HepG2 (cell line): ENCODE results near the gene METRNL. TPM values are rescaled to one million over a fixed set of nuclear protein-coding genes. Genes with fewer than 3 reads are reported as not detected.

Source experiments
- ARNT ChIP-seq: fragments of 450-650 bp; IDR thresholded peaks from 2 replicates; pipeline ENCODE4 v1.6.1; 2017
- IKZF5 ChIP-seq: IDR thresholded peaks from 2 replicates; pipeline ENCODE4 v1.6.1; 2018; ENCODE audit warnings: missing genetic modification reagents, mild to moderate bottlenecking, missing compliant biosample characterization
- KLF11 ChIP-seq: IDR thresholded peaks from 2 replicates; pipeline ENCODE4 v1.6.1; 2016; ENCODE audit warnings: missing compliant biosample characterization
- MXD4 ChIP-seq: IDR thresholded peaks from 2 replicates; pipeline ENCODE4 v1.6.1; 2016; ENCODE audit warnings: mild to moderate bottlenecking, missing biosample characterization, missing genetic modification reagents
- RFX5 ChIP-seq: IDR thresholded peaks from 2 replicates; pipeline ENCODE4 v1.6.1; 2011; ENCODE audit warnings: low read depth, low read length, improper control_type of control experiment
- SRSF4 ChIP-seq: fragments of 200-400 bp; formaldehyde crosslinking; IDR thresholded peaks from one replicate; pipeline ENCODE4 v1.6.1; 2018; ENCODE audit warnings: mild to moderate bottlenecking, low read depth, low read length, moderate library complexity; ENCODE audit not compliant: poor library complexity, severe bottlenecking
- ZNF10 ChIP-seq: sonication (generic); formaldehyde crosslinking; IDR thresholded peaks from 2 replicates; pipeline ENCODE4 v1.4.0; 2020; ENCODE audit warnings: mild to moderate bottlenecking, low read depth, missing genetic modification reagents, borderline replicate concordance
- ZNF234 ChIP-seq: sonication (generic); formaldehyde crosslinking; conservative IDR thresholded peaks from 2 replicates; pipeline ENCODE4 v1.5.1; 2020; ENCODE audit warnings: mild to moderate bottlenecking, missing genetic modification reagents
- ZNF335 ChIP-seq: sonication (generic); formaldehyde crosslinking; IDR thresholded peaks from 2 replicates; pipeline ENCODE4 v1.4.0; 2020; ENCODE audit warnings: missing genetic modification reagents
- ZNF546 ChIP-seq: sonication (generic); formaldehyde crosslinking; conservative IDR thresholded peaks from 2 replicates; pipeline ENCODE4 v1.8.1; 2023; ENCODE audit warnings: mild to moderate bottlenecking, missing genetic modification reagents
- ZNF816 ChIP-seq: sonication (generic); formaldehyde crosslinking; IDR thresholded peaks from 2 replicates; pipeline ENCODE4 v1.8.0; 2022; ENCODE audit warnings: missing genetic modification reagents, mild to moderate bottlenecking, borderline replicate concordance
- ZNF841 ChIP-seq: sonication (generic); formaldehyde crosslinking; IDR thresholded peaks from 2 replicates; pipeline ENCODE4 v1.8.1; 2023; ENCODE audit warnings: missing genetic modification reagents, borderline replicate concordance
- ZSCAN21 ChIP-seq: sonication (generic); formaldehyde crosslinking; IDR thresholded peaks from 2 replicates; pipeline ENCODE4 v1.8.0; 2022; ENCODE audit warnings: mild to moderate bottlenecking, missing genetic modification reagents, moderate library complexity, borderline replicate concordance
- polyA plus RNA-seq, 8 experiments: library from polyadenylated mRNA; depleted of rRNA in 3 of 8; stranded (reverse) in 7 of 8; unstranded in 1 of 8; fragments of >200 nt; fragmentation: Illumina TruSeq in 4 of 8; extraction: Trizol in 4 of 8; gene quantifications; 2 replicates each; pipeline versions ENCODE4 v1.2.1 to v1.2.3, GENCODE V29; 2011 to 2016; ENCODE audit warnings: low read depth in 4 of 8, missing spikeins in 1 of 8, mixed read lengths in 1 of 8; ENCODE audit not compliant: insufficient read depth in 1 of 8
- total RNA-seq, 5 experiments: library from RNA; depleted of rRNA; stranded (reverse); fragments of >200 nt; fragmentation: Illumina TruSeq; extraction: Trizol; gene quantifications; 2 replicates each; pipeline ENCODE4 v1.2.3, GENCODE V29; 2016; ENCODE audit warnings: low read depth in 1 of 5
- TF ChIP-seq, protein P1 (sequence below): sonication (generic); formaldehyde crosslinking; IDR thresholded peaks from 2 replicates; pipeline ENCODE4 v1.4.0; 2020; ENCODE audit warnings: missing genetic modification reagents
- TF ChIP-seq, protein P2 (sequence below): sonication (generic); formaldehyde crosslinking; IDR thresholded peaks from 2 replicates; pipeline ENCODE4 v1.8.0; 2022; ENCODE audit warnings: mild to moderate bottlenecking, missing genetic modification reagents, borderline replicate concordance
- TF ChIP-seq, protein P3 (sequence below): IDR thresholded peaks from 2 replicates; pipeline ENCODE4 v1.6.1; 2016; ENCODE audit warnings: low read depth, borderline replicate concordance
- TF ChIP-seq, protein P4 (sequence below): sonication (generic); formaldehyde crosslinking; IDR thresholded peaks from 2 replicates; pipeline ENCODE4 v1.5.1; 2020; ENCODE audit warnings: missing genetic modification reagents, mild to moderate bottlenecking, borderline replicate concordance

METRNL gene
- total and polyA plus RNA-seq, 2 of the 13 experiments (the other 11 are each of a cell fraction or from before 2014, with no cell fraction given): 0.66 to 0.84 TPM

DNA sequence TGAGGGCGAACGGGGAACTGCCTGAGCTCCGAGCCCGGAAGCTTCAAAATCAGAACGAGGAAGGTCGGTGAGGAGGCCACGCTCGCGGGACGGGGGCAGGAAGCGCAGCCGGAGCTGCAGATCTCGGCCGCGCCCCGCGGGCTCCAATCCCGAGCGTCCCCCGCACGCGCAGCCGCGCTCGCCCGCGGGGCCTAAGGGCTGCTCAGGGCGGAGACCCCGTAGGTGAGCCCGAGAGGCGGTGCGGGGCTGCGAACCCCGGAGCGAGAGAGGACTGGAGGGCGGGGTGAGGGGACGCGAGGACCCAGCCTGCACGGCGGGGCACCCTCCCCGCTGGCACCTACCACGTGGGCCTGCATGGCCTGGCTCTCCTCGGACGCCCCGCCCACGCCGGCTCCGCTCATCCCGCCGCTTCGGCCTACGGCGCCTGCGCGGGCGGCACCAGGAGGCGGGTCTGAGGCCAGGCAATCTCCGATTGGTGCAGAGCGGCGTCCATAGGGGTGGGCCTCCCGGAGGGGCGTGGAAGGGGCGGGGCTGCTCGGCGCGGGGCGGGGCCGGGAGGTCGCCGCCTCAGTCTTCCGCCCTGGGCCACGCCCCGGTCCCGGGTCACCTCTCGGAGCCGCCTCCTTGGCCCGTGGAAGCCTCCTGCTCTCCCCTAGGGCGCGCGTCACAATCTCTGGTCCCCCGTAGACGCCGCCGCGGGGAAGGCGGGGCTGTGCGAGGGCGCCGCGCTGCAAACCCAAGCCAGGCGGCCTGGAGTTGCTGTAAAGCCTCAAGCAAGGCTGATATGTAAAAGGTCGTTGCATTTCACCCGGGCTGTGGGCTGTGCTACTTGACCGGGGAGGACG is 27.8 kb upstream of the METRNL start (continued):
- TF ChIP-seq, protein P1, sequence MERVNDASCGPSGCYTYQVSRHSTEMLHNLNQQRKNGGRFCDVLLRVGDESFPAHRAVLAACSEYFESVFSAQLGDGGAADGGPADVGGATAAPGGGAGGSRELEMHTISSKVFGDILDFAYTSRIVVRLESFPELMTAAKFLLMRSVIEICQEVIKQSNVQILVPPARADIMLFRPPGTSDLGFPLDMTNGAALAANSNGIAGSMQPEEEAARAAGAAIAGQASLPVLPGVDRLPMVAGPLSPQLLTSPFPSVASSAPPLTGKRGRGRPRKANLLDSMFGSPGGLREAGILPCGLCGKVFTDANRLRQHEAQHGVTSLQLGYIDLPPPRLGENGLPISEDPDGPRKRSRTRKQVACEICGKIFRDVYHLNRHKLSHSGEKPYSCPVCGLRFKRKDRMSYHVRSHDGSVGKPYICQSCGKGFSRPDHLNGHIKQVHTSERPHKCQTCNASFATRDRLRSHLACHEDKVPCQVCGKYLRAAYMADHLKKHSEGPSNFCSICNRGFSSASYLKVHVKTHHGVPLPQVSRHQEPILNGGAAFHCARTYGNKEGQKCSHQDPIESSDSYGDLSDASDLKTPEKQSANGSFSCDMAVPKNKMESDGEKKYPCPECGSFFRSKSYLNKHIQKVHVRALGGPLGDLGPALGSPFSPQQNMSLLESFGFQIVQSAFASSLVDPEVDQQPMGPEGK (CRISPR knock-in tag): peak; percentile 85
- TF ChIP-seq KLF11 (CRISPR knock-in tag): 0 out of 2 replicates have a peak, but pooled peaks have one; percentile 56
- TF ChIP-seq, protein P2, sequence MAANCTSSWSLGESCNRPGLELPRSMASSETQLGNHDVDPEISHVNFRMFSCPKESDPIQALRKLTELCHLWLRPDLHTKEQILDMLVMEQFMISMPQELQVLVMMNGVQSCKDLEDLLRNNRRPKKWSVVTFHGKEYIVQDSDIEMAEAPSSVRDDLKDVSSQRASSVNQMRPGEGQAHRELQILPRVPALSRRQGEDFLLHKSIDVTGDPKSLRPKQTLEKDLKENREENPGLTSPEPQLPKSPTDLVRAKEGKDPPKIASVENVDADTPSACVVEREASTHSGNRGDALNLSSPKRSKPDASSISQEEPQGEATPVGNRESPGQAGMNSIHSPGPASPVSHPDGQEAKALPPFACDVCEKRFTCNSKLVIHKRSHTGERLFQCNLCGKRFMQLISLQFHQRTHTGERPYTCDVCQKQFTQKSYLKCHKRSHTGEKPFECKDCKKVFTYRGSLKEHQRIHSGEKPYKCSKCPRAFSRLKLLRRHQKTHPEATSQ (CRISPR knock-in tag): 0 out of 2 replicates have a peak, but pooled peaks have one; percentile 62
- peak; percentile 99 for TF ChIP-seq MXD4
- peak; percentile 91 for TF ChIP-seq IKZF5 (CRISPR knock-in tag)
- TF ChIP-seq, protein P3, sequence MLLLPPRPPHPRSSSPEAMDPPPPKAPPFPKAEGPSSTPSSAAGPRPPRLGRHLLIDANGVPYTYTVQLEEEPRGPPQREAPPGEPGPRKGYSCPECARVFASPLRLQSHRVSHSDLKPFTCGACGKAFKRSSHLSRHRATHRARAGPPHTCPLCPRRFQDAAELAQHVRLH (CRISPR knock-in tag): no peak
- no peak for TF ChIP-seq ARNT
- peak; percentile 95 for TF ChIP-seq ZNF546 (CRISPR knock-in tag)
- TF ChIP-seq ZNF841 (CRISPR knock-in tag): no peak
- peak; percentile 85; the same call in 1 of the 2 replicates for TF ChIP-seq ZSCAN21 (CRISPR knock-in tag)
- TF ChIP-seq, protein P4, sequence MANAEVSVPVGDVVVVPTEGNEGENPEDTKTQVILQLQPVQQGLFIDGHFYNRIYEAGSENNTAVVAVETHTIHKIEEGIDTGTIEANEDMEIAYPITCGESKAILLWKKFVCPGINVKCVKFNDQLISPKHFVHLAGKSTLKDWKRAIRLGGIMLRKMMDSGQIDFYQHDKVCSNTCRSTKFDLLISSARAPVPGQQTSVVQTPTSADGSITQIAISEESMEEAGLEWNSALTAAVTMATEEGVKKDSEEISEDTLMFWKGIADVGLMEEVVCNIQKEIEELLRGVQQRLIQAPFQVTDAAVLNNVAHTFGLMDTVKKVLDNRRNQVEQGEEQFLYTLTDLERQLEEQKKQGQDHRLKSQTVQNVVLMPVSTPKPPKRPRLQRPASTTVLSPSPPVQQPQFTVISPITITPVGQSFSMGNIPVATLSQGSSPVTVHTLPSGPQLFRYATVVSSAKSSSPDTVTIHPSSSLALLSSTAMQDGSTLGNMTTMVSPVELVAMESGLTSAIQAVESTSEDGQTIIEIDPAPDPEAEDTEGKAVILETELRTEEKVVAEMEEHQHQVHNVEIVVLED (CRISPR knock-in tag): peak; percentile 61; the same call in 1 of the 2 replicates
- TF ChIP-seq RFX5: no peak
- no peak for TF ChIP-seq ZNF10 (CRISPR knock-in tag)
- no peak for TF ChIP-seq SRSF4
- no peak; the same call in 1 of the 2 replicates for TF ChIP-seq ZNF335 (CRISPR knock-in tag)
- TF ChIP-seq ZNF234 (CRISPR knock-in tag): 0 out of 2 replicates have a peak, but pooled peaks have one; percentile 93
- TF ChIP-seq ZNF816 (CRISPR knock-in tag): peak; percentile 70; the same call in 1 of the 2 replicates
